ENCODE results near the gene PODXL.

- TF ChIP-seq CTCF (IDR thresholded peaks at IDR 0.05) (no peak), POLR2A (IDR thresholded peaks at IDR 0.05) (no peak)
Measured at GRCh38 chr7:131596785-131597184, 40.4 kb upstream of the PODXL start.

Measured in testis (tissue), 2 donors.